B cell (primary cell): ENCODE results near the gene RORB.

Experiments used
- CTCF ChIP-seq: fragments of 200-600 bp; IDR thresholded peaks from one replicate; pipeline ENCODE4 v1.8.0; 2022; ENCODE audit warnings: antibody characterized with exemption, mild to moderate bottlenecking
- EZH2 ChIP-seq: IDR thresholded peaks from 2 replicates; pipeline ENCODE4 v1.6.1; 2012; ENCODE audit warnings: borderline replicate concordance, low read depth, mild to moderate bottlenecking, moderate library complexity, low read length; ENCODE audit not compliant: insufficient read depth, poor library complexity, severe bottlenecking

GRCh38 chr9:74573640-74574191 is 76.6 kb downstream of the RORB start:
- TF ChIP-seq EZH2 = no peak
- TF ChIP-seq CTCF = no peak
